Osteocyte (in vitro differentiated cells): ENCODE data around the gene KCNC4. TPM values are rescaled to one million over a fixed set of nuclear protein-coding genes. Genes with fewer than 3 reads are reported as not detected.

Experiments
- DNase-seq: peaks from one replicate; pipeline ENCODE4 v3.0.0; 2021; ENCODE audit warnings: mixed read lengths; ENCODE audit not compliant: unreplicated experiment; ENCODE audit errors: extremely low spot score
- H3K27ac Mint-ChIP-seq: one replicate; pipeline ENCODE4 v1.8.0; 2021; ENCODE audit warnings: mild to moderate bottlenecking, mixed read lengths; ENCODE audit not compliant: unreplicated experiment
- H3K27me3 Mint-ChIP-seq: one replicate; pipeline ENCODE4 v1.8.0; 2021; ENCODE audit warnings: mixed read lengths; ENCODE audit not compliant: unreplicated experiment
- H3K36me3 Mint-ChIP-seq: one replicate; pipeline ENCODE4 v1.8.0; 2021; ENCODE audit warnings: mixed read lengths; ENCODE audit not compliant: unreplicated experiment
- H3K4me1 Mint-ChIP-seq: one replicate; pipeline ENCODE4 v1.8.0; 2021; ENCODE audit warnings: mixed read lengths; ENCODE audit not compliant: unreplicated experiment
- H3K4me3 Mint-ChIP-seq: one replicate; pipeline ENCODE4 v1.8.0; 2021; ENCODE audit warnings: mild to moderate bottlenecking, moderate library complexity, mixed read lengths; ENCODE audit not compliant: unreplicated experiment
- H3K9me3 Mint-ChIP-seq: one replicate; pipeline ENCODE4 v1.8.0; 2021; ENCODE audit warnings: mixed read lengths; ENCODE audit not compliant: unreplicated experiment
- total RNA-seq: library from RNA; stranded (reverse); gene quantifications from 2 replicates; pipeline ENCODE4 v1.2.1, GENCODE V29; 2021
- TF ChIP-seq, protein P1 (sequence below): fragments of 200-600 bp; sonication (generic); IDR thresholded peaks from 2 replicates; pipeline ENCODE4 v1.5.0; 2021; ENCODE audit warnings: antibody characterized with exemption, mild to moderate bottlenecking, moderate library complexity

KCNC4 gene
- total RNA-seq, 1 donor from 2014 or later, result 2.0 TPM

GRCh38 chr1:110223581-110223980, 13.5 kb downstream of the KCNC4 start:
- no peak overlapping the region for H3K27ac Mint-ChIP-seq
- DNase-seq, result no peak
- H3K4me3 Mint-ChIP-seq, result no peak overlapping the region
- no peaks in the 10 kb centered on the region for H3K9me3 Mint-ChIP-seq
- no peaks in the 10 kb centered on the region for H3K27me3 Mint-ChIP-seq
- TF ChIP-seq, protein P1, sequence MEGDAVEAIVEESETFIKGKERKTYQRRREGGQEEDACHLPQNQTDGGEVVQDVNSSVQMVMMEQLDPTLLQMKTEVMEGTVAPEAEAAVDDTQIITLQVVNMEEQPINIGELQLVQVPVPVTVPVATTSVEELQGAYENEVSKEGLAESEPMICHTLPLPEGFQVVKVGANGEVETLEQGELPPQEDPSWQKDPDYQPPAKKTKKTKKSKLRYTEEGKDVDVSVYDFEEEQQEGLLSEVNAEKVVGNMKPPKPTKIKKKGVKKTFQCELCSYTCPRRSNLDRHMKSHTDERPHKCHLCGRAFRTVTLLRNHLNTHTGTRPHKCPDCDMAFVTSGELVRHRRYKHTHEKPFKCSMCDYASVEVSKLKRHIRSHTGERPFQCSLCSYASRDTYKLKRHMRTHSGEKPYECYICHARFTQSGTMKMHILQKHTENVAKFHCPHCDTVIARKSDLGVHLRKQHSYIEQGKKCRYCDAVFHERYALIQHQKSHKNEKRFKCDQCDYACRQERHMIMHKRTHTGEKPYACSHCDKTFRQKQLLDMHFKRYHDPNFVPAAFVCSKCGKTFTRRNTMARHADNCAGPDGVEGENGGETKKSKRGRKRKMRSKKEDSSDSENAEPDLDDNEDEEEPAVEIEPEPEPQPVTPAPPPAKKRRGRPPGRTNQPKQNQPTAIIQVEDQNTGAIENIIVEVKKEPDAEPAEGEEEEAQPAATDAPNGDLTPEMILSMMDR, result no peak
- H3K4me1 Mint-ChIP-seq, result no peaks in the 10 kb centered on the region
- no peaks in the 10 kb centered on the region for H3K36me3 Mint-ChIP-seq

- Mint-ChIP-seq H3K27me3 (no peaks in the 10 kb centered on the region), H3K4me1 (no peaks in the 10 kb centered on the region), H3K4me3 (no peak overlapping the region), H3K27ac (no peak overlapping the region), H3K9me3 (no peaks in the 10 kb centered on the region), H3K36me3 (no peaks in the 10 kb centered on the region)
- DNase-seq, result no peak
- TF ChIP-seq, protein P1, result no peak
Observed at GRCh38 chr1:110224240-110224995, 14.3 kb downstream of the KCNC4 start.

GRCh38 chr1:110225212-110225611, 15.1 kb downstream of the KCNC4 start:
- no peak overlapping the region for H3K4me3 Mint-ChIP-seq
- no peak for DNase-seq
- H3K27ac Mint-ChIP-seq, result no peak overlapping the region
- no peaks in the 10 kb centered on the region for H3K9me3 Mint-ChIP-seq
- no peaks in the 10 kb centered on the region for H3K4me1 Mint-ChIP-seq
- TF ChIP-seq, protein P1, result no peak
- no peaks in the 10 kb centered on the region for H3K36me3 Mint-ChIP-seq
- H3K27me3 Mint-ChIP-seq, result no peaks in the 10 kb centered on the region

- Mint-ChIP-seq H3K27ac (no peak overlapping the region), H3K36me3 (no peaks in the 10 kb centered on the region), H3K27me3 (no peaks in the 10 kb centered on the region), H3K4me1 (no peaks in the 10 kb centered on the region), H3K4me3 (no peak overlapping the region), H3K9me3 (no peaks in the 10 kb centered on the region)
- DNase-seq, result no peak
- TF ChIP-seq, protein P1, result no peak
Observed at GRCh38 chr1:110225756-110226404, 15.8 kb downstream of the KCNC4 start.

DNA sequence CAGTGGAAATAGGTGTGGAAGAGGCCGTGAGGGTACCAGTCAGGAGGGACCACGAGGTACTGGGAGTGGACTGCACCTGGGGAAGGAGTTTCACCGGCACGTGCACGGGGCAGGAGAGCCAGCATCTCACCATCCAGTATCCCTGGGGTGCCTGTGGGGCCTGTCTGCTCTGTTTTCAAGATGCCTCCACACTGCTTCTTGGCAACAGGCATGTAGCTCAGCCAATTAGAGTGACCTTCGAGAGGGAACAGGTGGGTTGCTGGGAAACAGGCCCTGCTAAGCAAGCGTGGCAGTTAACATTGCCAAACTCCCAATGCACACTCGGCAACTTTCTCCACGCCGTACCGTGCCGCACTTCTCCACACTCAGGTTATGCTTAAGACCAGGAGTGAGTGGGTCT, 17.7 kb downstream of the KCNC4 start:
- H3K9me3 Mint-ChIP-seq, result no peaks in the 10 kb centered on the region
- TF ChIP-seq, protein P1, result no peak
- no peak overlapping the region for H3K27ac Mint-ChIP-seq
- no peaks in the 10 kb centered on the region for H3K36me3 Mint-ChIP-seq
- no peak for DNase-seq
- H3K4me1 Mint-ChIP-seq, result no peaks in the 10 kb centered on the region
- H3K4me3 Mint-ChIP-seq, result no peak overlapping the region
- no peaks in the 10 kb centered on the region for H3K27me3 Mint-ChIP-seq
